ENCODE data around the gene GFRA1.

GRCh38 chr10:116027355-116027754 lies 245.7 kb downstream of the GFRA1 start:
- TF ChIP-seq EZH2 (IDR thresholded peaks at IDR 0.05; ENCODE audit: low read length) = no peak
- TF ChIP-seq, protein P1, sequence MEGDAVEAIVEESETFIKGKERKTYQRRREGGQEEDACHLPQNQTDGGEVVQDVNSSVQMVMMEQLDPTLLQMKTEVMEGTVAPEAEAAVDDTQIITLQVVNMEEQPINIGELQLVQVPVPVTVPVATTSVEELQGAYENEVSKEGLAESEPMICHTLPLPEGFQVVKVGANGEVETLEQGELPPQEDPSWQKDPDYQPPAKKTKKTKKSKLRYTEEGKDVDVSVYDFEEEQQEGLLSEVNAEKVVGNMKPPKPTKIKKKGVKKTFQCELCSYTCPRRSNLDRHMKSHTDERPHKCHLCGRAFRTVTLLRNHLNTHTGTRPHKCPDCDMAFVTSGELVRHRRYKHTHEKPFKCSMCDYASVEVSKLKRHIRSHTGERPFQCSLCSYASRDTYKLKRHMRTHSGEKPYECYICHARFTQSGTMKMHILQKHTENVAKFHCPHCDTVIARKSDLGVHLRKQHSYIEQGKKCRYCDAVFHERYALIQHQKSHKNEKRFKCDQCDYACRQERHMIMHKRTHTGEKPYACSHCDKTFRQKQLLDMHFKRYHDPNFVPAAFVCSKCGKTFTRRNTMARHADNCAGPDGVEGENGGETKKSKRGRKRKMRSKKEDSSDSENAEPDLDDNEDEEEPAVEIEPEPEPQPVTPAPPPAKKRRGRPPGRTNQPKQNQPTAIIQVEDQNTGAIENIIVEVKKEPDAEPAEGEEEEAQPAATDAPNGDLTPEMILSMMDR (optimal IDR thresholded peaks at IDR 0.05 in 1 of 3, IDR thresholded peaks at IDR 0.05 in 1 of 3, conservative IDR thresholded peaks at IDR 0.05 in 1 of 3; ENCODE audit: extremely low read depth in 1 of 3, insufficient read depth in 2 of 3, low read length in 3 of 3) = no peak
